ENCODE measurements around the gene KDM6A.

GRCh38 chrX:44875185-44875489 lies 2.1 kb downstream of the KDM6A start:
- TF ChIP-seq CSDC2 (CRISPR knock-in tag; IDR thresholded peaks at IDR 0.05) (no peak), TSHZ2 (CRISPR knock-in tag; IDR thresholded peaks at IDR 0.05) (no peak), ZFP30 (CRISPR knock-in tag; IDR thresholded peaks at IDR 0.05) (no peak), GLIS3 (CRISPR knock-in tag; IDR thresholded peaks at IDR 0.05) (no peak), CREB5 (CRISPR knock-in tag; IDR thresholded peaks at IDR 0.05; ENCODE audit: low read depth) (no peak), BACH2 (CRISPR knock-in tag; IDR thresholded peaks at IDR 0.05; ENCODE audit: borderline replicate concordance) (no peak), POU6F1 (CRISPR knock-in tag; IDR thresholded peaks at IDR 0.05; ENCODE audit: borderline replicate concordance, low read depth) (no peak), OSR1 (CRISPR knock-in tag; IDR thresholded peaks at IDR 0.05) (no peak), ZC3H10 (CRISPR knock-in tag; IDR thresholded peaks at IDR 0.05) (no peak)
- TF ChIP-seq, protein P1, sequence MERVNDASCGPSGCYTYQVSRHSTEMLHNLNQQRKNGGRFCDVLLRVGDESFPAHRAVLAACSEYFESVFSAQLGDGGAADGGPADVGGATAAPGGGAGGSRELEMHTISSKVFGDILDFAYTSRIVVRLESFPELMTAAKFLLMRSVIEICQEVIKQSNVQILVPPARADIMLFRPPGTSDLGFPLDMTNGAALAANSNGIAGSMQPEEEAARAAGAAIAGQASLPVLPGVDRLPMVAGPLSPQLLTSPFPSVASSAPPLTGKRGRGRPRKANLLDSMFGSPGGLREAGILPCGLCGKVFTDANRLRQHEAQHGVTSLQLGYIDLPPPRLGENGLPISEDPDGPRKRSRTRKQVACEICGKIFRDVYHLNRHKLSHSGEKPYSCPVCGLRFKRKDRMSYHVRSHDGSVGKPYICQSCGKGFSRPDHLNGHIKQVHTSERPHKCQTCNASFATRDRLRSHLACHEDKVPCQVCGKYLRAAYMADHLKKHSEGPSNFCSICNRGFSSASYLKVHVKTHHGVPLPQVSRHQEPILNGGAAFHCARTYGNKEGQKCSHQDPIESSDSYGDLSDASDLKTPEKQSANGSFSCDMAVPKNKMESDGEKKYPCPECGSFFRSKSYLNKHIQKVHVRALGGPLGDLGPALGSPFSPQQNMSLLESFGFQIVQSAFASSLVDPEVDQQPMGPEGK (CRISPR knock-in tag; IDR thresholded peaks at IDR 0.05; ENCODE audit: borderline replicate concordance) = no peak

Data from SK-N-SH treated with all-trans-retinoic acid at 6 μM for 48 hours (cell line).